Measurements from ENCODE around the gene FBXO5. TPM values are rescaled to one million over a fixed set of nuclear protein-coding genes. Genes with fewer than 3 reads are reported as not detected.

FBXO5 gene
- total RNA-seq, 1 experiment from 2014 or later, result 47.4 TPM

- TF ChIP-seq OVOL2 (CRISPR knock-in tag; IDR thresholded peaks at IDR 0.05; ENCODE audit: borderline replicate concordance) (no peak), AFF4 (CRISPR knock-in tag; IDR thresholded peaks at IDR 0.05; ENCODE audit: borderline replicate concordance) (no peak), NR2C2 (CRISPR knock-in tag; IDR thresholded peaks at IDR 0.05) (no peak)
These were observed 29.9 kb downstream of the FBXO5 start (continued) for GRCh38 chr6:152952866-152953509.

- no peaks in the 10 kb centered on the region for H3K9me3 Mint-ChIP-seq
- ATAC-seq (no peak; the same call in 1 of the 2 replicates), DNase-seq (ENCODE audit: low spot score) (no peak)
- peaks cover 3% of the 10 kb centered on the region; the same call in 1 of the 2 replicates for H3K27me3 Mint-ChIP-seq (ENCODE audit: low read depth)
- CTCF ChIA-PET, result interaction anchor here (1.2 kb wide), 1 partner anchor 55 kb away, joined by 3 read pairs; no protein-coding TSS in a partner anchor
- no peak overlapping the region; the same call in 1 of the 2 replicates for H3K27ac Mint-ChIP-seq
- H3K4me1 Mint-ChIP-seq, result peaks cover 28% of the 10 kb centered on the region
- H3K36me3 Mint-ChIP-seq, result no peaks in the 10 kb centered on the region
- POLR2A ChIA-PET, result no interaction called here
- H3K4me3 Mint-ChIP-seq, result no peak overlapping the region; the same call in 1 of the 2 replicates
- TF ChIP-seq TEAD4 (CRISPR knock-in tag; IDR thresholded peaks at IDR 0.05) (no peak), ZNF281 (CRISPR knock-in tag; IDR thresholded peaks at IDR 0.05) (no peak), ZNF121 (CRISPR knock-in tag; IDR thresholded peaks at IDR 0.05) (no peak), HMGXB4 (CRISPR knock-in tag; IDR thresholded peaks at IDR 0.05) (no peak), ZNF219 (CRISPR knock-in tag; IDR thresholded peaks at IDR 0.05; ENCODE audit: borderline replicate concordance) (no peak), AR (CRISPR knock-in tag; IDR thresholded peaks at IDR 0.05) (no peak)
These were observed 30.8 kb downstream of the FBXO5 start for GRCh38 chr6:152952045-152952444.

- ChIA-PET CTCF (interaction anchor here (0.9 to 1.3 kb wide), 2 partner anchors 72 to 85 kb away, joined by 4 read pairs; no protein-coding TSS in a partner anchor), POLR2A (no interaction called here)
- Mint-ChIP-seq H3K27ac (no peak overlapping the region), H3K36me3 (no peaks in the 10 kb centered on the region), H3K4me1 (peaks cover 35% of the 10 kb centered on the region), H3K4me3 (no peak overlapping the region), H3K9me3 (no peaks in the 10 kb centered on the region), H3K27me3 (ENCODE audit: low read depth) (no peaks in the 10 kb centered on the region)
- DNase-seq (ENCODE audit: low spot score) (no peak), ATAC-seq (no peak)
- TF ChIP-seq ATF6 (CRISPR knock-in tag; IDR thresholded peaks at IDR 0.05) (no peak), TP53 (CRISPR knock-in tag; IDR thresholded peaks at IDR 0.05) (no peak), GRHL2 (CRISPR knock-in tag; IDR thresholded peaks at IDR 0.05; ENCODE audit: insufficient replicate concordance, severe bottlenecking) (no peak), ATF1 (CRISPR knock-in tag; IDR thresholded peaks at IDR 0.05) (no peak), STAT6 (CRISPR knock-in tag; conservative IDR thresholded peaks at IDR 0.05; ENCODE audit: low read depth) (no peak), SMAD3 (CRISPR knock-in tag; IDR thresholded peaks at IDR 0.05; ENCODE audit: borderline replicate concordance) (no peak), ZNF671 (CRISPR knock-in tag; IDR thresholded peaks at IDR 0.05) (no peak), EMX1 (CRISPR knock-in tag; IDR thresholded peaks at IDR 0.05) (no peak)
These were observed 32.6 kb downstream of the FBXO5 start for GRCh38 chr6:152950240-152950639.

All from WTC11 (cell line).